ENCODE results near the gene DRD3.

Gene DRD3

GRCh38 chr3:114176890-114177289 lies 2.0 kb downstream of the DRD3 start:
- no peak for DNase-seq

- no peak for DNase-seq
These were observed 2.4 kb downstream of the DRD3 start for GRCh38 chr3:114176487-114176886.

GRCh38 chr3:114175204-114175987 lies 3.5 kb downstream of the DRD3 start:
- DNase-seq = no peak

- no peak for DNase-seq
These were observed 7.2 kb downstream of the DRD3 start for GRCh38 chr3:114171677-114172076.

GRCh38 chr3:114168150-114168549 lies 10.7 kb downstream of the DRD3 start:
- no peak for DNase-seq

- no peak for DNase-seq
These were observed 21.5 kb downstream of the DRD3 start for GRCh38 chr3:114157321-114157720.

GRCh38 chr3:114155370-114155821 lies 23.5 kb downstream of the DRD3 start:
- DNase-seq = peak; percentile 45 to 58 (median 48)

GRCh38 chr3:114154321-114154821 lies 24.5 kb downstream of the DRD3 start:
- no peak for DNase-seq

GRCh38 chr3:114152519-114153151 lies 26.2 kb downstream of the DRD3 start:
- DNase-seq = peak; percentile 58 to 72 (median 64)

- no peak for DNase-seq
These were observed 27.8 kb downstream of the DRD3 start for GRCh38 chr3:114151091-114151490.

- no peak for DNase-seq
These were observed 31.6 kb downstream of the DRD3 start for GRCh38 chr3:114147251-114147650.

GRCh38 chr3:114144909-114145688 lies 33.8 kb downstream of the DRD3 start:
- peak in 1 of 3 donors; percentile 13 for DNase-seq

- no peak for DNase-seq
These were observed 35.0 kb downstream of the DRD3 start for GRCh38 chr3:114143817-114144216.

- no peak for DNase-seq
These were observed 39.0 kb downstream of the DRD3 start for GRCh38 chr3:114139836-114140235.

- no peak for DNase-seq
These were observed 44.9 kb downstream of the DRD3 start for GRCh38 chr3:114133947-114134346.

GRCh38 chr3:114132500-114132899 lies 46.4 kb downstream of the DRD3 start:
- DNase-seq = peak in 2 of 3 donors; percentile 22 to 35

- no peak for DNase-seq
These were observed 50.0 kb downstream of the DRD3 start for GRCh38 chr3:114128826-114129225.

GRCh38 chr3:114128231-114128630 lies 50.6 kb downstream of the DRD3 start:
- DNase-seq = no peak

GRCh38 chr3:114127517-114127916 lies 51.3 kb downstream of the DRD3 start:
- no peak for DNase-seq

- DNase-seq = no peak
These were observed 52.4 kb downstream of the DRD3 start for GRCh38 chr3:114126461-114126860.

- no peak for DNase-seq
These were observed 56.7 kb downstream of the DRD3 start for GRCh38 chr3:114122027-114122709.

GRCh38 chr3:114120211-114120610 lies 58.6 kb downstream of the DRD3 start:
- no peak for DNase-seq

- no peak for DNase-seq
These were observed 59.1 kb downstream of the DRD3 start for GRCh38 chr3:114119776-114120175.
